Central memory CD4-positive, alpha-beta T cell (primary cell): ENCODE results near the gene SMIM21.

ENCODE experiments used
- DNase-seq: peaks from one replicate; pipeline ENCODE4 v3.0.0; 2022
- total RNA-seq, 3 experiments: gene quantifications; one replicate each; lab custom pipeline; 2026; lab: John Stamatoyannopoulos, UW

The SMIM21 gene
- 0 to 0.04 (median 0) reads per million in 3 experiments for total RNA-seq

DNA sequence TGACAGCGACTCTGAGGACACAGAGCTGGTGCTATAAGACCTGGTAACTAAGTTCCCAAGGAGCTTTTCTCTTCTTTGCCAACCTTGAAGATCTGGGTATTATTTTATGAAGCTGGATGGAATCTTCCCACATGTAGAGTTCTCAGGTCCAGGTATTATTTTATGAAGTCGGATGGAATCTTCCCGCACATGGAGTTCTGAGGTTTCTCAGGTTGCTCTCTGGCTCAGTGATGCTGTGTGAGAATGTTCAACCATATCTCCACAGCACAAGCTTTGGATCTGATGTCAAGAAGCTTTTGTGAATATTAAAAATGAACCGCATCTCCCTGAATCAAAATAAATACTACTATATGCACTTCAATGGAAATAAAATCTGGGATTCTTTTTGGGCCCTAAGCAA, at the start of gene SMIM21:
TSS of gene SMIM21 (minus strand) at position 101 of the 400 bp plus-strand sequence. CDS start 140 bp downstream, outside the sequence.
- no peak for DNase-seq

DNA sequence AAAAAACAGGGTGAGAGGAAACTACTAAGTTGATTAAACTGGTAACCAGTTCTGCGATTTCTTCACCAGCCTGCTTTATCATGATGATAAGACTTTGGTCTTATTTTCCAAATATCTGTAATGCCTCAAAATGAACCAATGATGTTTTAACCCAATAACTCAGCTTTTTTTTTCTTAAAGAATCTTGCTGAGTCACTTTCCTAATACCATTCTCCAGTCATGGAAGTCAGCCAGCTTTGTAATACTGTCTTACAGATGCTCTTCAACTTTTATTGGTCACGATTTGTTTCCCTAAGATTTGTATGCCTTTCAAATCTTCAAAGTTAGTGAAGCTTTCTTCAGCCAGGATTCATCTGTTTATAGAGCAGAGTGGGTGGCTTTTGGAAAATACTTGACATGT, 47.7 kb upstream of the SMIM21 start:
- no peak for DNase-seq

DNA sequence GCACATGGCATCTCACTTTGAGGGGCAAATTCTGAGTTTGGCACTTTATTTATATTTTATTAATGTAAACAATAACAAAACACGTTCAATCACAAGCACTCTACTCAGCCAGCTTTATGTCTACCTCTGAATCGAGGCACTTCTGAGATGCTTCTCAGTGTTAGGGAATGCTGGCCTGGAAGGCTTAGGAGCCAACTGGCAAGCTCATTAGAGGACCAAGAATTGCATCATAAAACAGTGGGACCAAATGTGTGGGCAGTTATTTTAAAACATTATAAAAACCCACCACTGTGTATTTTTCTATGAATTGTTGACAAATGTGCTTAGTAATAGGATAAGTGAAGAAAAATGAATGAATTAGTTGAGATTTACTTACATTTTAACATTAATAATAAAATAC, 46.8 kb upstream of the SMIM21 start:
- no peak for DNase-seq

DNA sequence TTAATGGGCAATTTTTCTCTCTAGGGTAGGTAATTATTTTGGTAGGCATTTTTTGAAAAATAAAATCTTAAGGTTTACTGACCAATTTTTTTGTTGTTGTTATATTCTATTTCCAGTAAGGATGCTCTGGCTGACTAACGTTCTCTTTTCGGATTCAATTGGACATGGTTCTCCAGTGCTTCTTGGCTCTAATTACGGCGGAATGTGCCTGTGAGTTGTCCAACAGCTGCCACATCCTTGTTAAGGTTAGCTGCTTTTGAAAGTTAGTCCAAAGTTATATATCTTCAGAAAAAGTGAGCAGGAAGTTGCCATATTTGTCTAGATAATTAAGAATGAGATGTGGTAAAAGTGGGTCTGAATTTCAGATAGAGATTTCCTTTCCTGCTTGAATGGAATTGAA, 45.8 kb upstream of the SMIM21 start:
- DNase-seq = no peak

DNA sequence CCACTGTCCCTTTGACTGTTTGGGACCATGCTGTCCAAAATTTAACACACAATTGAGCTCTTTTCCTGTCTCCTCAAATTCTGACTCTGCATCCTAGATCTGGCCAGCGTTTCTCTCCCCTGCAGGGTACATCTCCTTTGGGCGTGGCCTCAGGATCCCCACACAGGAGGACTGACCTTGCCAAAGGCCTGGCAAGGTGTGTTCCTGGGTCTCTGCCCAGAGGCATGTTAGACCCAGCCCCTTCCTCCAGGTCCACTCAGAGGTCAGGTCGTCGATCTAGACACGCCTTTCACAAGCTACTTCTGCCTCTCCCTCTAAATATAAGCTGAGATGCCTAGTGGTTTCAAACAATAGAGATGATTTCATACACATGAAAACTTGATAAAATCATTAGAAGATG, 45.4 kb upstream of the SMIM21 start:
- no peak for DNase-seq

DNA sequence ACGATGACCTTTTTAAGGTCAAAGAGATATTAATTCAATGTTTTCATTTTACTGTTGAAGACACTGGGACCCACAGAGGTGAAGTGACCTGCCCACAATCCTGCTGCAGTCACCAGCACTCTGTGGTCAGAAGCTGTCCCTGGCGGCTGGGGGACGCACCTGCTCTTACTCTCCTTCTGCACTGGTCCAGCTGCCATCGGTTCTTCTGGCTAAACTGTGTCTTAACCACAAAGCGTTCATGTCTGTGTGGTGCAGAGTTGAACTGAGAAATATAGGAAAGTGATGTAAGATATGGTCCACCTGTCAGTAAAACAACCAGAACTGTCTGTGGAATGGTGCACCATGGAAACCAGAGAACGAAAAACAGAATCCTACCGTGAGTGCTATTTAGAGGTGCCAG, 44.9 kb upstream of the SMIM21 start:
- no peak for DNase-seq

DNA sequence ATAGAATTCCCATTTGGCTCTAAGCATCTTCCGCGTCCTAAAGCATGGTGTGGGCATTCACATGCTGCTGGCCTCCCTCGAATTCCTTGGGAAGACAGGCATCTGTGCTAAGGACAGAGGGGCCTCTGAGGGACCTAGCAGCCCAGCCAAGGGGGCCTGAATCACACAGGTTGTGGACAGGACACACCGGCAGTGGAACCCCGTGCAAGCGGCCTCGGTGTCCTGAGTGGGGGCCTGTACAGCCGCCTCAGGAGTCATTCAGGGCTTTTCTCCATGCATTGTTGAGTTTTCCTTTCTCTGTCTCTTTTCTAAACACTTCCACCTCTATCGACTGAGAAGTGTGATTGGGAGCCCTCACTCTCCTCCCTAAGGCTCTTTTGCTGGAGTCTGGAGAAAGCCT, 44.3 kb upstream of the SMIM21 start:
- no peak for DNase-seq

DNA sequence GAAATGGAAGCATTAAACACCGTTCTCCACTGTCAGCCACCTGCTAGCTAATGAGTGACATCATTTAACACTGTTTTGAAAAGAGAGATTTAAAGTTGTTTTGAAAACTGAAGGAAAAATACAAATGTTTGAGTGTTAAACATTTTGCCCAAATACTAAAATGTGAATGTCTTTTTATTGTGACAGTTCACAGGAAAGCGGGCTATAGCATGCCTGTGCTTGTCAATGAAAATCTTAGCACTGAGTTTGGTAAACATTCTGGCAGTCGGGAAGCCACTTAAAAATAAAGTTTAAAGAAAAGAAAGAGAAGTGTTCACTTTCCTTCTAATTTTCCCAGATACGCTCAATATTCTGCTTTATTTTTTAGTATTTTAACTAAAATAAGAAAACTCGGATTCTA, 40.3 kb upstream of the SMIM21 start:
- DNase-seq = no peak

DNA sequence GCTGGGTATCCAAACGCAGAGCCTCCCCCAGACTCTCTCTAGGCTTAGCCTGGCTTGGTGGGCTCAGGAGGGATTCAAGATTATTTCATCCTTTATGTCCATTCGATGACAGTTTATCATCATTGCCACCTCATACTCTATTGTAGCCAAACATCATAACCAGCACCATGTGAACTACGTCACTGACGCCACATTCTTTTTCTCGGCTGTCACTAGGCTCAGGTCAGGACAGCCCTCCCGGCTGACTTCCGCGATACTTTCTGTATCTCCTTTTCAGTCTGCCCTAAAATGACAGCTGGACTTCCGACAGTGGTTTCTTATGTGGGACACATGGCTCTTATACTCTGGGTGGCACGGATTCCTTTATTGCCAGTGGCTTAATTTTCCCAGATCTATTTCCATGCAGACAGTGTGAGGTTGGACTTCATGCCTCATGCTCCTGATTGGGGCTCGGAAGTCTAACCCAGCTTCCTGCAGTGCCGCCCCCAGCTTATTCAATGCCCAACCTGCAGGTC, 39.8 kb upstream of the SMIM21 start:
- no peak for DNase-seq

DNA sequence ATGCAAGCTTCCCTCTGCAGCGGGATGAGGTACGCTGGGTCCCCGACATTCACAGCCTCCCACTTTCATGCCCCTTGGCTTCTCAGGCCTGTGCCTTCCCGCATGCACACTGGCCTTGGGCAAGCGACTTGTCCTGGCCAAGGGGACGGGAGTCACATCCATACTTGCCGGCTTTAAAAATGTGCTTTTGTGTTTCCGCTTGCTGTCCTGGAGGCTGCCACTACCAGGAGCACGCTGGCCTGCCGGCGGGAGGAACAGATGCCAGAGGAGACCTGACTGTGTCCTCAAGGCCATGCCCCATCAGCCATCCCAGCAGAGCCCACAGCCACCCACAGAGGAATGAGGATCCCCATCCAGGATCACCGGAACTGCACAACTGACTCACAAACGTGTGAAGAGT, 36.9 kb upstream of the SMIM21 start:
- no peak for DNase-seq

DNA sequence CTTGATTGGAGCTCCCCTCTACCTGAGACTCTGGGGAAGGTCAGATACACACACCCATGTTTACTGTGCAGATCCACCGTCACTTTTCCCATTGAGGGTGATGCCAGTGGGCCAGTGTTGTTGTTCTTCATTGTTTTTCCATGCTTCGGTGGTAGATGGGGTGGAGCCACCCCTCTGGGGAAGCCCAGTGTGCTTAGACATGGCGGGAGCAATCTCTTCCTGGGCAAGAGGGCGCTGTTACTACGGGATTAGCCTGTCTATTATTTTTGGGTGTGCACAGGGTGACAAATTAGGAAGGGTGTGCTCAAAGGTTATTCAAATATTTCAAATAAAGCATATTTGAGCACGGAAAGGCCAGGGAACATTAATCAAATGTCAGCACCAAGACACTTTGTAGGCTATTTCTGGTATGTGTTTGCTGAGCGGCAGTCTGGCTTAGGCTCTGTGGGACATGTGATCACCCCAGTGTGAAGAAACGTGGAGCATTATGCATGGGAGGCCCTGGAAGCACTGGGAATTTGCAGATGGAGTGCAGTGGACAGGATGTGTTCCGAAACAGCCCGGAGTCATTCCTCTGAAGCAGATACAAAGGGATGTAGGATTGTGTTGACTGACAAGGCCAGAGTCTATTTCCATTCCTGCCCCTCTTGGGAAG, 34.8 kb upstream of the SMIM21 start:
- DNase-seq = no peak

DNA sequence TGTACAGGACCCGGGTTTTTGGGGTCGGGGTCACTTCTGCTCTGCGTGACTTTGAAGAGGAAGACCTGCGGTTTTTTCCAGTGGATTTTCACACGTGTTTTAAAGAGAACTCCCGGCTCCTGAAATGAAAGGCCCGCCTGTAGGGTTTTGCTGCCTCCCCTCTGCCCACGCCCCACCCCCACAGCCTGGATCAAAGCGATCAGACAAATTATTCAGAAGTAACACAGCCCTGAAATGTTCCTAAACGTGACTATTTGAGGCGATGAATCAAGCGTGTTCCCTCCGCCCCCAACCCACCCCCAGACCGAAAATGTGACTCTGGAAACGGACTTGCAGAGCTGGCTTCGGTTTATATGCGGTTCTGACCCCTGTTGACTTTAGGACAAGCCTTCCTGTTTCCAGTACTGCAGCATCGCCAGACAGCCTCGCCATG, 28.7 kb upstream of the SMIM21 start:
- DNase-seq = no peak

DNA sequence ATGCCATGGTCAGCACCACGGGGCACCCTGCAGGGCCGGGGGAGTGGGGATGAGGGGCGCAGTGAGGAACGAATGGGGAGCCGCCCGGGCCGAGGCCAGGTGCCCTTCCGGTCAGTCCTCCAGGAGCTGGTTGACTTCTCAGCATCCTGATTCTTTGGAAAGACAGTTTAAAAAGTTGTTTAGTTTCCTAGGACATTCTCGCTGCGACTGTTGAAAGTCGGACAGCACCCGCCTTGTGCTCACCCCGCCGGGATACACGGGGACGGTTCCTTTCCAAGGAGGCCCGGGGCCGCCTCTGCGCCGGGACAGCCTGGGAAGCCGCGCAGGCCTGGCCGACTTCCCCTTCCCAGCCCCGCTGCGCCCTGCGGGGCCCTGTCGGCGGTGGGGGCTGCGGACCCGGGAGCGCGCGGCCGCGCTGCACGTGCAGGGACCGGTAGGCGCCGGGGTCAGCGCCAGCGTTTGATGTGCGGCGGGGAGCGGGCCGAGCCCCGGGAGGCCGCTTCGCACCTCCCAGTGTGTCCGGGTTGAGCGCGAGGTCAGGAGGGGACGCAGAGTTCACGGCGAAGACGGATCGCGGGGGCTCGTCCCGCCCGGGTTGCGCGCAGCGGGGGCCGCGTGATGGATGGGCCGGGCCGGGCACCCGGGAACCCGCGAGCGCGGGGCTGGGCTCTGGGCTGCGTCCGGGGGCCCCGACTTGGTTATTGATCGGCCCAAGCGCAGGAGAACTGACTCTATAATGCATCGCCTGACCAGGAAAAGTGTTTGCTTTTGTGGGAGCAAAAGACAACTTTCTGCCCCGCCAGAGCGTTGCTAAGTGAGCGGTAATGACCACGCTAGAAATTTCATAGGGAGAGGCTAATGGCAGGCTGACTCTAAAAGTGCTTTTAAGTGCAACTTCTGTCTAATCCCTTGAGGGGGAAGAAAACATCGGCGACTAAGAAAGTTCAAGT, 28.0 kb upstream of the SMIM21 start:
- no peak for DNase-seq

DNA sequence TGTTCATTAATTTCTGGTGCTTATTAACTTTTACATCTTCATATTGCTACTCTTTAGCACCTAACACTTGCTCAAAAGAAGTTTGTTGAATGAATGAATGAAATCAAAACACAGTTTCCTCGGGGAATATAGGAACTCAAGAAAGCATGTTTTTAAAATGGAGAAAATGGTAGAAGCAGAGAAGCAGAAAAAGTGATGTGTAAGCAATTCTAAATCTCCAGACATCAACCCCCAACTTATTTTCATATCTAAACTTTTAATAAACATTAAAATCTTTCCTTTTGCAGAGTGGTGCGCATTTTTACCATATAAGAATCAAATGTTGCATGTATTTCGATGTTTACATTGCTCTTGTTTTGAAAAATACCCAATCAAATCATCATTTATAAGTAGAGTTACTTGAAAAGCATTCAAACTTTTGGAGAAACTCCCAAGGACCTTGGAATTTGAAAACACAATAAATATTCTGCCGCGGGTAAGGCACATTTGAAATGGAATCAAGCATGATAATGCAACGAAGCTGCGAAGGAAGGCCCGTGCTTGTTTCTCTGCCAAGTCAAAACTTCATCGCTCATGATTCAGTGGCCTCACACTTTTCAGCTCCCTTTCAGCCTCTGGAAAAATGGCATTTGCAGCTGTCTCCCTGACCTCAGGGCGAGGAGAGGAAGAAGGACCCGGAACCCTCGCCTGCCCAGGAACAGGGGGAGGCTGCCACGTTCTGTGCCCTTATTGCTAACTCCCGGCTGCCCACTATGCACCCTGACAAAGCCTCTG, 26.7 kb upstream of the SMIM21 start:
- no peak for DNase-seq

DNA sequence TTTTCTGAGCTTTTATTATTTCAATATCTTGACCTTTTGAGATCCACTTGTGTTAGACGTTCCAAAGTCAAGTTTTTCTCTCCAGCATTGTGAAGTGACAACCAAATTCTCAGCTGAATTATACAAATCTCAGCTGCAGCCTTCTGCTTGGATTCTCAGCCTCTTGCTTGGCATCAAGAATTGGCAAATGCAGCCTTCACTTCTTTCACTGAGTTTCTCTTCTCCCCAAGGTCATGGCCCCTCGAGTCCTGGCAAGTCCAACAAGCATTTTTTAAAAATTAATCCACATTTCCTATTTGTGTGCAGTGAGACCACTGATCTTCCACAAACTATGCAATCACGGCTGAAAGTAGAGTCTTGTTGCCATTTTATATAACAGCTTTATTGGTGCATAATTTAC, 23.4 kb upstream of the SMIM21 start:
- DNase-seq = no peak

DNA sequence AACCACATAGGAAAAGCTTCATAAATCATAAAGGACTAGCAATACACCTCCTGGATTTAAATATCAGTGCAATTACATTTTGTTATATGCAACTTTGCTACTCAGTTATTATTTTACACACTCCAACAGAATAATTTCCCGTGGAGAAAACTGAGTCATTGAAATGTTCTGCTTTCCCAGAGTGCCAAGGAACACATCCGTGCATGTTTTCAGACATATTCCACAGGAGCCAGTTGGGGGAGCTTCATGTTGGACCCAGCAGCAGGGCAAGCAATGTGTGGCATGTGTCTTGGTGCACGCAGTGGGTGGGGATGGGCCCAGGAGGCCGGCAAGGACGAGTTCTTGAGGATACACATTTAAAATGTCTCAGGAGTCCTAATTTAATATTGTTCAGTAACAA, 14.4 kb upstream of the SMIM21 start:
- DNase-seq = no peak

DNA sequence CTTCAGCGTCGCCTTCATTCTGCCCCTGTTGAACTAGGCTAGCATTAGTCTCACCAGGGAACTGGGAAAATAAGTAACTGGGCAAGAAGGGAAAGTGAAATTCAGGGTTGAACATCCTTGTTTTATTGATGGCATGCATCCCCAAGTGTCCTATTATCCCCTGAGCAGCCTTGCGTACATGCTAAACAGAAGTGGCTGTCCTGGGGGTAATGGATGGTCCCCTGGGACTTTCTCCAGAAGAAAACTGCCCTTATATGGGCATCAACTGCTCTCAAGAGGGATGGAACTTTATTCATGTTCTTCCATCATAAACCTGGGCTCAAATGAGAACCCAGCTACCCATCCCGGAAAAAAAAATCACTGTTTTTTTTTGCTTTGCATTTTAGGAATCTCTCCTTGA, 11.8 kb upstream of the SMIM21 start:
- no peak for DNase-seq

DNA sequence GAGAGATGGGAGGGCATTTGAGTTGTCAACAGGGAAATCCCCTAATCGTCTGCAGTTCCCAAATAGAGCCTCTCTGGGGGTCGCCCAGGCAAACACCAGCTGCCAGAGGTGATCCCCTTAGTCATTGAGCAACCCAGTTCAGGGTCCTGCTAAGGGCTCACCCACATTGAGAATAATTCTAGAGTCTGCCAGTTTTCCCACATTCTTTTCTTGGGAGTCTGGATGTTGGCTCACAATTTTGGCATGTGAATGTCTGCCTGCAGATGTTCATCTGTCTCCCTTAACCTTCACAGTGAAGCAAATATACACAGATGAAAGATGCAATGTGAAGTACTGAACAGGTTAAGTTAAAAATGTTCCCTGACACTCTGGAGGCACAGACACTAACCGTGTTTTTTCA, 11.4 kb upstream of the SMIM21 start:
- no peak for DNase-seq

DNA sequence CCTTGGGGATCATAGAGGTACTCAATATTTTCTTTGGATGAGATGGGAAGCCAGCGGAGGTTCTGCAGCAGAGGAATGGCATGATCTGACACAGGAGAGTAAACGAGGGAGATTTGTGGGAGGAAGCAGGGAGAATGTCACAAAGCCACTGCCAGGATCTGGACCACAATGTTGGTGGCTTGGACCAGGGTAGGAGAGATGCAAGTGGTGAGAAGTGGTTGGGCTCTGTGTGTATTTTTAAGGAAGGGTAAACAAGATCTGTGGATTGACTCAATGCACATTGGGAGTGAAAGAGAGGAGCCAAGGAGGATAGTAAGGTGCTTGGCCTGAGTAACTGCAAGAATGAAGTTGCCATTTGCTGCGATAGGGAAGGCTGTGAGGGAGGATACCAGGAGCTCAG, 10.5 kb upstream of the SMIM21 start:
- DNase-seq = no peak

DNA sequence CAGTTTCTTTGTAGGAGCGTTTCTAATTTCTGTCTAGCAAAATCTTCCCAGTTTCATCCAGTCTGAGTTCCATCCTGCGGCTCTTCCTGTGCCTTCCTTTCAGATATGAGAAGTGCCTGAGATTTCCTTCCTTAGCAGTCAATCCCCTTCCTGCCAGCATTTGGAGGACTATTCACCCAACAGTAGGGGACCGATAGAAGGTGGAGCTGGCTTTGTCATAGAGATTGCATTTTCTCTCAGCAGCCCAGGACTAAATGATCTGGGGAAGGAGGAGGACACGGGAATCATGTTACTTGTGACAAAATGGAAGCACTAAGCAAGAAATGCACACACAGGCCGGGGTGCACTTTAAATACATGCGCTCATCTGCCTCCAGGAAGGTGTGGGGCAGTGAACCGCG, 5.6 kb upstream of the SMIM21 start:
- DNase-seq = no peak

DNA sequence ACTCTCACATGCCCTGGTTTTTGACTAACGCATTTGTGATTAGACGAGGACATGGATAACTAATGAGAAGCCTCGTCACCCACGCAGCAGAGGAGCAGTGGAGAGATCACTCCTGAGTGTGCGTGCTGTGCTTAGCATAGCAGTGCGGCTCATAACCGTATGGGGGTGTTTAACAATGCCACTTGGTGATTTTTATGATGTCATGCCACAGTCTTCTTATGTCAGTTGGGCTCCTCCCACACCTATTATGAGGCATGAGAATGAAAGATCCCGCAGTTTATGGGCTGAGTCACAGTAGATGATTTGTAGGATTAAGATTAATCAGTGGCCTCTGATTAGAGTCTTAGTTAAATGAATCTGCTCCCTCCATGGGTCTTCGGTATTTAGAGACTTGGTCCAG, 2.5 kb upstream of the SMIM21 start:
- no peak for DNase-seq

DNA sequence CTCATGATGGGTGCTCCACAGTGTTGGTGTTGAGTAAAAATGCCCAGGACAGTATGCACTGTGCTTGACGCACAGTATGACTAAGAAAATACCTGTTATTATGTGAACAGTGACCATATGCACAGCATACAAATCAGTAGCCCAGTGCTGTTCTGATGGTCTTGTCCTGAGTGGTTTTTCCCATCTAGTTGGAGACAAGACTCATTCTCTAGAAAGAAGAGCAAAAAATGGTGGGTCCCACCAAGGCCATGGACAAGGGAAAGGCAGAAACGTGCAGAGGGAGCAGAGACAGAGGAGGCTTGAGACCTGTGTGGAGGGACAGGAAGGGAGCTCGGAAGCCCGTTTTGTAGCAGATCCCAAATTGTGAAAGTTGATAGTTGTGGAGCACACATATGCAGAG, 987 bp upstream of the SMIM21 start:
- DNase-seq = no peak

DNA sequence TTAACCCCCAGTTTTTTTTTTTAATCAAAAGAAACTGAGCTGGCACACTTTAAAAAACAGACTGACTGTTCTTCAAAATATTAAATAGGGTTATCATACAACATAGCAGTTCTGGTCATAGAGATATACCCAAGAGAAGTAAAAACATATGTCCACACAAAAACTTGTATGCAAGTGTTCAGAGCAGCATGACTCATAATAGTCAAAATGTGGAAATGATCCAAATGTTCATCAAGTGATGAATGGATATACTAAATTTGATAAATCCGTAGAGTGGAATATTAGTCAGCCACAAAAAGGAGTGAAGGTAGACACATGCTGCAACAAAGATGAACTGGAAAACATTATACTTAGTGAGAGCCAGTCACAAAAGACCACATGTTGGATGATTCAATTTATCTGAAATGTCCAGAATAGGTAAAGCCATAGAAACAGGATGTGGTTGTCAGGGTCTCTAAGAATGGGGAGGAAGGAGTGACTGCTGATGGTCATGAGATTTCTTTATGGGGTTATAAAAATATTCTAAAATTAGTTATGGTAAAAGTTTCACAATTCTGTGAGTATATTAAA, 5.1 kb downstream of the SMIM21 start:
- DNase-seq = no peak
